Testis (tissue), 2 donors: Measurements from ENCODE around the gene CYB561.

Experiments
- POLR2A ChIP-seq: fragments of 450-650 bp; IDR thresholded peaks from one replicate; pipeline ENCODE4 v1.6.1; 2017; ENCODE audit warnings: antibody characterized with exemption, mild to moderate bottlenecking, moderate library complexity
- TF ChIP-seq, protein P1 (sequence below), 3 experiments: fragments of 450-650 bp in 2 of 3; fragments of 200-600 bp in 1 of 3; sonication (generic) in 1 of 3; IDR thresholded peaks; one replicate each; pipeline ENCODE4 v1.5.1; 2016 to 2019; ENCODE audit warnings: antibody characterized with exemption in 3 of 3, mild to moderate bottlenecking in 2 of 3, moderate library complexity in 1 of 3

DNA sequence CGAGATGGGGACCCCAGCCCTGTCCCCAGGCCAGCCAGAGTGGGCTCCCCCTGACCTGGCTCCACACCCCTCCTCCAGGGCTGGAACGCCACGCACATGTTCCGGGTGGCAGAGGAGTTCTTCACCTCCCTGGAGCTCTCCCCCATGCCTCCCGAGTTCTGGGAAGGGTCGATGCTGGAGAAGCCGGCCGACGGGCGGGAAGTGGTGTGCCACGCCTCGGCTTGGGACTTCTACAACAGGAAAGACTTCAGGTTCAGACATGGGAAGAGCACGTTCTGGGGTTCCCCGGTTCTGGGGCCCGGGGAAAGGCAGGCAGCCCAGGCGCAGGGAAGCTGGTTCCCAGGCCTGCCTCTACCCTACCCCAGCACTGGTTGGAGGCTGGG lies 35.4 kb upstream of the CYB561 start:
- no peak for TF ChIP-seq POLR2A
- TF ChIP-seq, protein P1, sequence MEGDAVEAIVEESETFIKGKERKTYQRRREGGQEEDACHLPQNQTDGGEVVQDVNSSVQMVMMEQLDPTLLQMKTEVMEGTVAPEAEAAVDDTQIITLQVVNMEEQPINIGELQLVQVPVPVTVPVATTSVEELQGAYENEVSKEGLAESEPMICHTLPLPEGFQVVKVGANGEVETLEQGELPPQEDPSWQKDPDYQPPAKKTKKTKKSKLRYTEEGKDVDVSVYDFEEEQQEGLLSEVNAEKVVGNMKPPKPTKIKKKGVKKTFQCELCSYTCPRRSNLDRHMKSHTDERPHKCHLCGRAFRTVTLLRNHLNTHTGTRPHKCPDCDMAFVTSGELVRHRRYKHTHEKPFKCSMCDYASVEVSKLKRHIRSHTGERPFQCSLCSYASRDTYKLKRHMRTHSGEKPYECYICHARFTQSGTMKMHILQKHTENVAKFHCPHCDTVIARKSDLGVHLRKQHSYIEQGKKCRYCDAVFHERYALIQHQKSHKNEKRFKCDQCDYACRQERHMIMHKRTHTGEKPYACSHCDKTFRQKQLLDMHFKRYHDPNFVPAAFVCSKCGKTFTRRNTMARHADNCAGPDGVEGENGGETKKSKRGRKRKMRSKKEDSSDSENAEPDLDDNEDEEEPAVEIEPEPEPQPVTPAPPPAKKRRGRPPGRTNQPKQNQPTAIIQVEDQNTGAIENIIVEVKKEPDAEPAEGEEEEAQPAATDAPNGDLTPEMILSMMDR (IDR thresholded peaks at IDR 0.05), result no peak
